MCF 10A (cell line): ENCODE data around the gene AIFM1. TPM values are rescaled to one million over a fixed set of nuclear protein-coding genes. Genes with fewer than 3 reads are reported as not detected.

Experiments
- BruUV-seq: library from RNA; stranded (reverse); fragments of 400-500 nt; replicated peaks from 2 replicates; lab custom pipeline; 2021; lab: Mats Ljungman, UMichigan
- CTCF ChIA-PET: fragments of 300-600 bp; sonication (Branson Sonifier 250); formaldehyde crosslinking; extraction: SDS; loops from one replicate; lab custom pipeline; 2021; ENCODE audit warnings: antibody characterized with exemption, inconsistent platforms; lab: Yijun Ruan, JAX
- POLR2A ChIA-PET: fragments of 300-600, 350-650 bp; sonication (Branson Sonifier 250); formaldehyde crosslinking; extraction: SDS; loops from one replicate; lab custom pipeline; 2020; ENCODE audit warnings: antibody characterized with exemption, inconsistent platforms; lab: Yijun Ruan, JAX
- DNase-seq: peaks from one replicate; pipeline ENCODE4 v3.0.0-alpha.2; 2018; ENCODE audit not compliant: unreplicated experiment
- H3K27ac Mint-ChIP-seq: one replicate; pipeline ENCODE4 v1.8.0; 2022; ENCODE audit warnings: mild to moderate bottlenecking, low read depth, mixed read lengths; ENCODE audit not compliant: unreplicated experiment
- H3K27me3 Mint-ChIP-seq: one replicate; pipeline ENCODE4 v1.8.0; 2022; ENCODE audit warnings: mixed read lengths; ENCODE audit not compliant: insufficient read depth, unreplicated experiment
- H3K36me3 Mint-ChIP-seq: one replicate; pipeline ENCODE4 v1.8.0; 2022; ENCODE audit warnings: mild to moderate bottlenecking, moderate library complexity, mixed read lengths; ENCODE audit not compliant: insufficient read depth, unreplicated experiment
- H3K4me1 Mint-ChIP-seq: one replicate; pipeline ENCODE4 v1.8.0; 2022; ENCODE audit warnings: mixed read lengths; ENCODE audit not compliant: insufficient read depth, unreplicated experiment
- H3K4me3 Mint-ChIP-seq: one replicate; pipeline ENCODE4 v1.8.0; 2022; ENCODE audit warnings: mild to moderate bottlenecking, moderate library complexity, mixed read lengths; ENCODE audit not compliant: unreplicated experiment
- H3K9me3 Mint-ChIP-seq: one replicate; pipeline ENCODE4 v1.8.0; 2022; ENCODE audit warnings: mixed read lengths; ENCODE audit not compliant: unreplicated experiment
- CTCF ChIP-seq: fragments of 200-600 bp; IDR thresholded peaks from one replicate; pipeline ENCODE4 v1.8.0; 2022; ENCODE audit warnings: antibody characterized with exemption, mild to moderate bottlenecking; ENCODE audit not compliant: unreplicated experiment
- intact Hi-C: fragments of 100-400 bp; cut with micrococcal nuclease; formaldehyde crosslinking; loops from 2 replicates; pipeline ENCODE4 v1.14.1; 2022
- total RNA-seq: library from RNA; stranded (reverse); gene quantifications from 2 replicates; pipeline ENCODE4 v1.2.3, GENCODE V29; 2022

The AIFM1 gene
- total RNA-seq, 1 experiment from 2014 or later, result 43.2 TPM

- ChIA-PET POLR2A (interaction anchor here (1.5 to 1.6 kb wide), 2 partner anchors 11 to 20 kb away, joined by 3 to 10 read pairs; partner anchors contain the start of gene AIFM1), CTCF (interaction anchor here (0.7 to 1.1 kb wide), 3 partner anchors 10 to 545 kb away, joined by 3 to 4 read pairs (median 4); no protein-coding TSS in a partner anchor)
- no peaks in the 10 kb centered on the region for H3K9me3 Mint-ChIP-seq
- no TSS peak for BruUV-seq
- H3K36me3 Mint-ChIP-seq, result peaks cover 59% of the 10 kb centered on the region
- no peak overlapping the region for H3K27ac Mint-ChIP-seq
- no peak for DNase-seq
- no peak for TF ChIP-seq CTCF
- intact Hi-C loops, result no loop called here
- H3K4me3 Mint-ChIP-seq, result no peak overlapping the region
- H3K4me1 Mint-ChIP-seq, result peaks cover 7% of the 10 kb centered on the region
- peaks cover 61% of the 10 kb centered on the region for H3K27me3 Mint-ChIP-seq
These were observed 20.5 kb downstream of the AIFM1 start for GRCh38 chrX:130145123-130145522.

- no peak overlapping the region for H3K4me3 Mint-ChIP-seq
- POLR2A ChIA-PET, result interaction anchor here (1.1 to 1.6 kb wide), 3 partner anchors 9 to 36 kb away, joined by 3 to 10 read pairs (median 4); partner anchors contain the start of gene AIFM1
- intact Hi-C loops, result loop anchor here (1.0 kb wide), 1 partner anchor 48 kb away; no protein-coding TSS in a partner anchor
- DNase-seq, result peak; percentile 84
- H3K4me1 Mint-ChIP-seq, result peaks cover 7% of the 10 kb centered on the region
- H3K9me3 Mint-ChIP-seq, result no peaks in the 10 kb centered on the region
- CTCF ChIA-PET, result interaction anchor here (0.9 to 1.8 kb wide), 3 partner anchors 25 to 545 kb away, joined by 3 to 6 read pairs (median 3); no protein-coding TSS in a partner anchor
- H3K36me3 Mint-ChIP-seq, result peaks cover 58% of the 10 kb centered on the region
- no peak overlapping the region for H3K27ac Mint-ChIP-seq
- BruUV-seq, result no TSS peak
- H3K27me3 Mint-ChIP-seq, result peaks cover 67% of the 10 kb centered on the region
- TF ChIP-seq CTCF, result peak; percentile 19
These were observed 21.1 kb downstream of the AIFM1 start for GRCh38 chrX:130144509-130144908.

- H3K4me3 Mint-ChIP-seq, result no peak overlapping the region
- no peaks in the 10 kb centered on the region for H3K9me3 Mint-ChIP-seq
- no peak for TF ChIP-seq CTCF
- peaks cover 44% of the 10 kb centered on the region for H3K36me3 Mint-ChIP-seq
- H3K27me3 Mint-ChIP-seq, result peaks cover 71% of the 10 kb centered on the region
- no peak overlapping the region for H3K27ac Mint-ChIP-seq
- DNase-seq, result no peak
- intact Hi-C loops, result no loop called here
- H3K4me1 Mint-ChIP-seq, result peaks cover 6% of the 10 kb centered on the region
- POLR2A ChIA-PET, result no interaction called here
- CTCF ChIA-PET, result interaction anchor here (0.6 kb wide), 2 partner anchors 13 to 294 kb away, joined by 3 read pairs; no protein-coding TSS in a partner anchor
- BruUV-seq, result no TSS peak
These were observed 26.0 kb downstream of the AIFM1 start for GRCh38 chrX:130139474-130140201.

- Mint-ChIP-seq H3K36me3 (peaks cover 40% of the 10 kb centered on the region), H3K27me3 (peaks cover 44% of the 10 kb centered on the region), H3K4me1 (no peaks in the 10 kb centered on the region), H3K9me3 (no peaks in the 10 kb centered on the region), H3K27ac (no peak overlapping the region), H3K4me3 (no peak overlapping the region)
- TF ChIP-seq CTCF, result no peak
- intact Hi-C loops, result no loop called here
- no peak for DNase-seq
- POLR2A ChIA-PET, result interaction anchor here (0.8 kb wide), 1 partner anchor 10 kb away, joined by 3 read pairs; no protein-coding TSS in a partner anchor
- no TSS peak for BruUV-seq
- CTCF ChIA-PET, result interaction anchor here (0.6 kb wide), 1 partner anchor 510 kb away, joined by 3 read pairs; no protein-coding TSS in a partner anchor
These were observed 28.7 kb downstream of the AIFM1 start for GRCh38 chrX:130136961-130137360.
